ENCODE measurements around the gene CMSS1. TPM values are rescaled to one million over a fixed set of nuclear protein-coding genes. Genes with fewer than 3 reads are reported as not detected.

CMSS1 gene
- total RNA-seq, 1 donor from 2014 or later: 7.5 TPM

- DNase-seq: peak; percentile 5
Observed at GRCh38 chr3:99854756-99855298, 37.2 kb downstream of the CMSS1 start.

DNA sequence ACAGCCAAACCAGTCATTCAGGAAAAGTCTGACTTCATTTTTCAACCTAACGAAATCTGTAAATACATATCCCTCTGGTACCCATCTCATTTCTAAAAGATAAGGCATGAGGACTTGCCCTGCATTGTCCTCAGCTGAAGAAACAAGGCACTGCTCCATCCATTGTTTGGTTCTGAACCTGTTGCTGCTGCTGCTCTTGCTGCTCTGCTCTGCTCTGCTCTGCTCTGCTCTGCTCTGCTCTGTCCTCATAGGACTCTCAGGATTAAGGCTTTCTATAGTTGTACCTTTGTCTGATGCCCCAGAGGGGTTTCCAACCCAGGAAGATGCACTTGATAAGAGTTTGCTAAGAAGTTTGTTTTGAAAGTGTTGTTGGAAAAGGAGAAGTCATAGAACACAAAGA lies 38.2 kb downstream of the CMSS1 start:
- DNase-seq: peak; percentile 19

DNA sequence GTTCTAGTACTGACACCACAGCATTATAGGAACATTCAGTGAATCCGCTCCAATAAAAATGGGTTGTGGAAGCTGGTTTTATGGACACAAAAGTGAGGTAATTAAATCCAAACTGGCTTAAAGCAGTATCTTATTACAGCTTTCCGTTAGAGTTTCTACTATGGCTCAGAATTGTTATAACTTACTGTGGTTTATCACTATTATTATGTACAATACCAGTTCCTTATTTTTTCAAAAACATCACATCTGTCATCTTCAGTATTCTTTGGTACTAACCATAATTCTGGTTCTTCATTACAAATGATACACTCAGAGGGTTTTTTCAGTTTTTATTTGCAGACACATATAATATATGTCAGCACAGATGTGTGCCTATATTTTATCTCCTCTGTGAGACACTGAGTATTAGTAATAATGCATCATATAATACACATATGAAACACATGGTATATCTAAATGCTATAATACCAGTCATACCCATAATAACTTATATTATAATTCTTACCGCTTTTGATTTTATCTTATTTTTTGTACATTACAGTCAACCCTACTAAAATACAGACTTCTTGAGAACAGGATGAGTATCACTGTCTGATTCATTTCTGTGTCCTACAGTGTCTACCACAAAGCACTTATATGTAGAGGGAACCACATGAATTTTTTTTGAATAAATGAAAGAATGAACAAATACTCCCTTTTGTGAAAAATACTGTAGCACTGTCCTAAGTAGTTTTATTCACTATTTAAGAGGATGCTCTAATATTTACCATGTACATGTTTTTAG lies 39.0 kb downstream of the CMSS1 start:
- DNase-seq: peak; percentile 6

GRCh38 chr3:99857278-99857677 lies 39.6 kb downstream of the CMSS1 start:
- DNase-seq: peak; percentile 6

GRCh38 chr3:99858469-99858868 lies 40.8 kb downstream of the CMSS1 start:
- DNase-seq: peak; percentile 8

DNA sequence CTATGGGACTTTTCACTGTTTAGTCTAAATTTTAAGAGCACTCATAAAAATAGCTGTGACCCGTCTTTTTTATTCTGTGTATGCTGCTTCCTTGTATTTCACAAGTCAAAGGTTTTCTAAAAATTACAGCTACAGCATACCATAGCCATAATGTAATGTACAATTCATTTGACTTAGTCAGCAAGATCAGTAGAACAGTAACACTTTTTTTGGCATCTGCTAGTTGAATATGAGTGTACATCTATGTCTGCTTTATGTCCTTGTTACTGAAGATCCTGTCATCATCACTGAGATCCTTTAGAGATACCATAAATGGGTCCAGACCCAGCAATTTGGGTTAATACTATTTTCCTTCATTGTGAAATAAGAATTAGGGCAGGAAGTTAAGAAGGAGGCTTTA lies 42.2 kb downstream of the CMSS1 start:
- DNase-seq: peak; percentile 20

- DNase-seq: no peak
Observed at GRCh38 chr3:99861216-99861615, 43.6 kb downstream of the CMSS1 start.

- DNase-seq: peak; percentile 56
Observed at GRCh38 chr3:99862208-99862607, 44.5 kb downstream of the CMSS1 start.

- no peak for DNase-seq
Observed at GRCh38 chr3:99863002-99863401, 45.3 kb downstream of the CMSS1 start.

DNA sequence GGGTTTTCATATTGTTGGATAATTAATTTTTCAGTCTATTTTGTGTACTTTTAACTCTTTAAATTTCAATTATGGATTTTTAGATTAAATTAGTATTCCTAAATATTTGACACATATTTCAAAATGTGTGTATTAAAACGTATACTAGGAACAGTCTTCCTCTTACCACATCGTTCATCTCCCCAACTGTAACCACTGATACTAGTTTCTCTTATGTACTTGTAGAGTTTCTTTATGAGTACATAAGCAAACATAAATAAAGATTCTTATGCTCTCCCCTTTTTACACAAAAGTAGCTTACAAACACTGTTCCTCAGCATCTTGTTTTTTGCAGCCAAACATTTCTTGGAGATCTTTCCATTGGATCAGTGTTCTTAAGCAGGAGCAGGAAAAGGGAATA lies 45.9 kb downstream of the CMSS1 start:
- no peak for DNase-seq

GRCh38 chr3:99864289-99864688 lies 46.6 kb downstream of the CMSS1 start:
- DNase-seq: no peak

- peak; percentile 48 for DNase-seq
Observed at GRCh38 chr3:99865321-99865720, 47.7 kb downstream of the CMSS1 start.

DNA sequence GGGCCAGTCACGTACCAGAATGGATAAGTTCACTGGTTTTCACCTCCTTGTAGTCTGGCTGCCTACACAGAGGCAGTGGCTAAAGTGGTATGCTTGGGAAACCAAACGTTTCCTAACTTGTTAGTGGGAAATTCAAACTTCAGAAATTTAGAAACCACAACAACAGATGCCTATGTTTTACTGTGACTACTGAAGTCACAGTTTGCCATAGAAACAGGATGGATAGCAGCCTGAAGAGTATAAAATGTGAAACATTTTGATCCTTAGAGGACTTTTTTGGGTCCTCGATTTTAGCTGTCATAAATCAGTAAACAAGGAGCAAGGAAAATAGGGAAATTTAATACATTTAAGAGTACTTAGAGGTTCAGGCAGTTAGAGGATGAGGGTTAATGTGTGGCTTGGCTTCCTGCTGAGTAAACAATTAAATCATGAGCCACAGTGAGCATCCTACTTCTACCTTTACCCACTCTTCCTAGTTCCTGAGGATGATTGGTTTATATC lies 48.6 kb downstream of the CMSS1 start:
- DNase-seq: no peak

DNA sequence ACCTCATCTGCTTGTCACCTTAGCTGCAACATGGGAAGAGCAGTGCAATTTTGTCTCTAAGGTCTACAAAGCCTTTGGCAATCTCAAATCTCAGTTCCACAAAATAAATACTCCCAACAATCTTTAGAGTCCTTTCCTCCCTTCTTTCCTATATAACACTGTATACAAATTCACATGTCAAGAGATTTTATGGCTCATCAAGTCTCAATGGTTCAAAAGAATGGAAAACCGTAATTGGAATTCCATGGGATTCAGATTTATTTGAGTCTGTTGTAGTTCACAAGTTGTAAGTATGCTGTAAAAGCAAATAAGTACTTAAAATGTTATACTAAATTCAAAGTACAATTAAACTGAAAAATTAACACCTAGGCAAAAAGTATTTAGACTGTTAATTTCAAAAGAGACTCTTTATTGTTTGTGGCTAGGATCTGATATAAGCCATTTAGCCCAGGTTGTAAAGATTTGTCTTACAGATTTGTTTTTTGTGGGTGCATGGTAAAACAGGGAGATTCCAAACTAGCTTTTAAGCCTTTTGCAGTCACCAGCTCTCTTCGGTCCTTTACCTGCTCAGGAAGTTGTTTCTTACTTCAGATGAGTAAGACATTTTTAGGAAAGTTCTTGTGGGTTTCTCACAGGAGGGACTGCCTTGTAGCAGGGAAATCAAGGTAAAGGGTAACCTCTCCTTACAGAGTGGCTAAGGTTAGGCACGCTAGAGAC lies 50.1 kb downstream of the CMSS1 start:
- DNase-seq: no peak

DNA sequence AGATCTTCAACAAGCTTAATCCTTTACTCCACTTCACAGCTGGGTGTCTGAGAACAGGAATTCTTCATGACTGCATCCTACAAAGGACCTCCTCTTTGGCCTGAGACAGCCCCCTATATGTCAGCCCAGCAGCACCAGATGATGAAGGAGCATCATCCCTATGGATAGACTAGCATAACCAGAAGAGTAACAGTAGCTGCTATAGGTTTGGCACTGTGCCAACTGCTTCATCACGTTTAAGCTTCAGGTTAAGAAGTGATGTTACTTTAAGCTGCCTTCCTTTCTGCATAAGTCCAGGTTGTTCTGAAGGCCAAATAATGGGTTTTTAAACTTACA lies 50.6 kb downstream of the CMSS1 start:
- peak; percentile 63 for DNase-seq

DNA sequence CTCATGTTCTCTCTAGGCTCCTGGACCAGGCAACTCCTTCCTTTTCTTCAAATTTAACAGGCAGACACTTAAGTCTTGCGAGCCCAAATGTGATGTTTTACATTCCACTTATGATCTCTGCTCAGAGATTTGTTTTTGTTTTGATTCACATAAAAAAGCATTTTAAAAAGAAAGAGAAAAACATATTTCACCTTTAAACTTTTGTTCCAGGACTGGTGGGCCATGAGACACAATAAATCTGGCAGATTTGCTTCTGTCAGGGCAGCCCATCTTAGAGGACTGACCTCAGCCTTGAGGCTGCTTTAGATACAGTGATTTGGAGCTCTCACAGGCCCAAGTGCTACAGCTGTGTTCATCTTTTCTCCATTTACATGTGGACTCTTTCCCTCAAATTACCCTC lies 52.0 kb downstream of the CMSS1 start:
- DNase-seq: peak; percentile 13

GRCh38 chr3:99870712-99871111 lies 53.0 kb downstream of the CMSS1 start:
- no peak for DNase-seq

DNA sequence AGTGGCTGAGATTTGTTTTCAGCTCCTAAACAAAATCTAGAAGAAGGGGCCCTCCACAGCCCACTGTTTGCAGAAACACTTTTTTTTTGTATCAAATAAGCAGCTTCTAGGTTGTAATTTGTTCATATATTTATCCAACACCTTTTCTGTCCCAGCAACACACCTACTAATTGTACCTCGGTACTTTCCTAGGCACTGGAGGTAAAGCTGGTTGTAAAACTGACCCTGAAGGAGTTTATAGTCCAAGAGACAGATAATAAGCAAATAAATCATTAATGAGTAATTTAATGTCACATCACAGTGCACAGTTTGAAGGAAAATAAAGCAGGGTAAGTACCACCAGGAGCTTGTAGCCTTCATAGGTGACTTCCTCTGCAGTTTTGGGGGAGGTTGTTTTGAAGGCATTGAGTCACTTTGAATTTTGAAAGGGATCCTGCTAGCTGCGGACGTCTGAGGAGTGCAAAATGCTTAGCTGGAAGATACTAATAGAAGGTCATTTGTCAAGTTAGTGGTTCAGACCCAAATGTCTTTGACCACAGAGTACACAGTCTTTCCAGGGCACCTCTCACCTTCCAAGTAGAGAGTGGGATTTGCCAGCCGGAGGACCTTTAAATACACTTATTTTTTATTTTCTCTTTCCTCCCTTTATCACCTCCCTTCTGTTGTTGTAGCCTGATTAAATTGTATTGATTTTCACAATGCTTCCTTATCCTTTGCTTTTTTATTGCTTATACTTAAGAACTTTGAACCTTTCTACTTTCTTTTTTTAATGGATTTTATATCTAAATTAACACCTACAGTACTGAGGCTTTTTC lies 53.8 kb downstream of the CMSS1 start:
- DNase-seq: peak; percentile 9

DNA sequence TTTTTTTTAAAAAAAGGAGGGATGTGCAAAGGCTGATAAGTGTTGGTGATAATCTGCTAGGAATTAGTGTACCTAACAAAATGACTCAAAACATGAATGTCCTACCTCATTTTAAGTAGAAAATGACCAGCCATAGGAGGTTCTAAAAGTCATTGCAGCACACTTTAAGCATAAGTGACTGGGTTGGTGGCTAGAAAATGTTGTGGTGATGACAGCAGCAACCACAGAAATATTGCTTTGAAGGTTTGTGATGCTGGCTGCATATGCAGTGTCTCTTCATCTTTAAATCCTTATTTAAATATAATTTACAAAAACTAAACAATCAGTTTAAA lies 55.2 kb downstream of the CMSS1 start:
- DNase-seq: peak; percentile 13

DNA sequence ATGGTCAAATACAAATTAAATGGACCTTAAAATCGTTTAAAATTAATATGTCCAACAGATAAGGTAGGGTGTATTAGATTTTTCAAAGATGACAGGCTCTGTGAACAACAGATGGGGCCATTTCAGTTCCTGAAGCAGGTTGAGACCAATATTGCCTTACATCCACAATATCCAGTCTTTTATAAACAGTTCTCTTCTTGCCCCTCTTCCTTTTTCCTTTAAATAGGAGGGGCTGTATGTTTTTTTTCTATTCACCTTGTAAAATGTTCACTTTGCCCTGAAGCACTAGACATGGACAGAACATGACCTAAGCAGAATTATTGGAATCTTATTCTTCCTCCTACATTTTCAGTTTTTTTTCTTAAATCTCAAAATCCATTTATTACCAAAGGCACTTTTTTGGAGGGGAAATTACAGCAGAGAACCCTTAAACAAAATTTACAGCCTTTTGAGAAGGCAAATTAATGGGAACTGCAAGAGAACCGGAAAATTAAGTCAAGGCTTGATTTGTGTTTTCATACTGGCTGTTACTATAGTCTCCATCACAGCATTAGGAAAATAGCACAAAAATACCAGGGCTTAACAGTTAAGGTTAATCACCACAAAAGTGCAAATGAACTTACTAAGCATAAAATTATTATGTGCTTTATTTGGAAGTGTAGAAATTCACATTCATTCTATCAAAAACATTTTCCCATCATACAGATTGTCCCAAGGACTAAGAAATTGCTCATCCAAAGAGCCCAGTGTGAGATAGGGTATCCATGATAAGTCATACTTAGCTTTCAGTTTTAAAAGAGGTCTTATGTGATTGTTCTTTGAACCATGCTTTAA lies 55.8 kb downstream of the CMSS1 start:
- DNase-seq: peak; percentile 41

GRCh38 chr3:99874237-99875002 lies 56.8 kb downstream of the CMSS1 start:
- DNase-seq: peak; percentile 26
